Activated naive CD4-positive, alpha-beta T cell treated with Interleukin-2 at 50 U/mL for 16 hours (primary cell): Measurements from ENCODE around the gene HOXD4.

ENCODE experiments used
- DNase-seq: peaks from one replicate; pipeline ENCODE4 v3.0.0-alpha.2; 2020

Gene HOXD4

GRCh38 chr2:176151442-176152287 lies at the start of gene HOXD4:
Gene HOXD4 (plus strand): TSS chr2:176151550. CDS start chr2:176151634, 84 bp downstream.
- DNase-seq, result no peak

- no peak for DNase-seq
Observed at GRCh38 chr2:176101842-176102241, 49.5 kb upstream of the HOXD4 start.

- DNase-seq, result no peak
Observed at GRCh38 chr2:176102309-176102866, 49.0 kb upstream of the HOXD4 start.

GRCh38 chr2:176103194-176103593 lies 48.2 kb upstream of the HOXD4 start:
- DNase-seq, result no peak

GRCh38 chr2:176103742-176104315 lies 47.5 kb upstream of the HOXD4 start:
- DNase-seq, result no peak

GRCh38 chr2:176104316-176105077 lies 46.9 kb upstream of the HOXD4 start:
- no peak for DNase-seq

GRCh38 chr2:176105078-176105729 lies 46.1 kb upstream of the HOXD4 start:
- no peak for DNase-seq

GRCh38 chr2:176105730-176106580 lies 45.4 kb upstream of the HOXD4 start:
- no peak for DNase-seq

GRCh38 chr2:176106581-176107539 lies 44.5 kb upstream of the HOXD4 start, which contains the start of gene HOXD11:
Gene HOXD11 (plus strand): TSS chr2:176107280. CDS start chr2:176107356, 76 bp downstream.
- no peak for DNase-seq

GRCh38 chr2:176107731-176108181 lies 43.6 kb upstream of the HOXD4 start:
- no peak for DNase-seq

GRCh38 chr2:176109192-176109901 lies 42.0 kb upstream of the HOXD4 start:
- no peak for DNase-seq

- DNase-seq, result no peak
Observed at GRCh38 chr2:176109946-176110345, 41.4 kb upstream of the HOXD4 start.

GRCh38 chr2:176110415-176111308 lies 40.7 kb upstream of the HOXD4 start:
- DNase-seq, result no peak

GRCh38 chr2:176111309-176111663 lies 40.1 kb upstream of the HOXD4 start:
- no peak for DNase-seq

GRCh38 chr2:176111846-176112374 lies 39.4 kb upstream of the HOXD4 start:
- DNase-seq, result no peak

- DNase-seq, result no peak
Observed at GRCh38 chr2:176112375-176113302, 38.7 kb upstream of the HOXD4 start.
